GM19099 (cell line): ENCODE results near the gene PRAC1.

Source experiments
- POLR2A ChIP-seq: IDR thresholded peaks from 3 replicates; pipeline ENCODE4 v1.6.1; 2011; ENCODE audit warnings: low read depth; ENCODE audit not compliant: insufficient read length; ENCODE audit errors: extremely low read depth

The PRAC1 gene

DNA sequence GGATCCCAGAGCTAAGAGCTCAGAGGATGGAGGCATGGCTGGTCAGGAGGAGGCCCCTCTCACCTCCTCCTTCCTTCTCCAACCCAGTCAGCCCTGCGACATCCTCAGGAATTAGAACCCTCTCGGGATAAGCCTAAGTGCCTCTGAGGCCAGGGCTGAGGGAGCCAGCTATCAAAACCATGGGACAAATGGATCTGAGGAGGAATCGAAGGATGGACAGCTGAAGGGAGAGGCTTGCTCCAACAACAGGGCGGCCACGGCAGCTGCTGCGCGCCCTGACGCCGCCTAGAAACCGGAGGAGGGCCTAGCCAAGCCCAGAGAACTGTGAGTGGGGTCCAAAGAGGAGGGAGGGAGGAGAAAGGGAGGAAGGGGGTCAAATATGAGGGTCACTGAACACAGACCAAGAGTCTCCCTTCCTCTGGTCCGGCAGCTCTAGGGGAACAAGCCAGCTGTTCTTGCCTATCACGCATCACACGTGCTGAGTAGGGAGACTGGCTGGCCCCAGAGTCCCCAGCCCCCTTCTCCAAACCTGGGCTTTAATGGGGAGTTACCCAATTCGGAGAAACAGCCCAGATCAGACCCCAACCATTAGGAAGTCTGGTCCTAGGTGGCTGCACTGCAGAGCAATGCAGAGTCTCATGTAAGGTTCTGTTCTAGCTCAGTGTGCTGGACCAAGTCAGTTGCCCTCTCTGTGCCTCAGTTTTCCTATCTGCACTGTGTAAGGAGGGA is 12.2 kb upstream of the PRAC1 start:
- no peak for TF ChIP-seq POLR2A

DNA sequence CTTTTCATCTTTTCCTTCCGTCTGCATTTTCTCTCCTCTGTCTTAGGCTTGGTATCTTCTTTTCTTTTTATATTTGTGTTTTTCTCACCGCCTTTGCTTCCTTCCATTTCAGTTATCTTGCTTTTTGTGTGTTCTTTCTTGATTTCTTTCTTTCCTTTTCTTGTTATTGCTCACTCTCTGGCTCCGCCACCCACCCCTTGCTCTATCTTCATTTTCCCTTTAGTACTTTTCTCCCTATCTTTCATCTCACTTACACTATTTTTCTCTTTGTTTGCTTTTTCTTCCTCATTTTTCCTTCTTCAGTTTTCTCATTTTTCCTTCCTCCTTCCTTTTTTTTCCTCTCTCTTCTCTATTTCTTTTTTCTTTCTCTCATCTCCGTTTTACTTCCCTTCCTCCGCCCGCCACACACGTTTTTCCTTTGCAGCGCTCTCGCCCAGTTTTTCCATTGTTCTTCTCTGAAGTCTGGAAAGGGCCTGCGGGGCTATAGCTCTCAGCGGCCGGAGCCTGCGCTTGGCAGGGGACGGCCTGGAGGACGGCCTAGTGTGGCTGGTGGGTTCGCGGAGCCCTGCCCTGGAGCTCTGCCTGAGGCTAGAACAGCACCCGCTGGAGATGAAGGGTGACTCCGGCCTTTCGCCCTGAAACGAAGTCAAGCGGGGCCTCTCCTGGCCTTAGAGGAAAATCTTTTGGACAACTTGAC is 11.5 kb upstream of the PRAC1 start:
- no peak for TF ChIP-seq POLR2A

DNA sequence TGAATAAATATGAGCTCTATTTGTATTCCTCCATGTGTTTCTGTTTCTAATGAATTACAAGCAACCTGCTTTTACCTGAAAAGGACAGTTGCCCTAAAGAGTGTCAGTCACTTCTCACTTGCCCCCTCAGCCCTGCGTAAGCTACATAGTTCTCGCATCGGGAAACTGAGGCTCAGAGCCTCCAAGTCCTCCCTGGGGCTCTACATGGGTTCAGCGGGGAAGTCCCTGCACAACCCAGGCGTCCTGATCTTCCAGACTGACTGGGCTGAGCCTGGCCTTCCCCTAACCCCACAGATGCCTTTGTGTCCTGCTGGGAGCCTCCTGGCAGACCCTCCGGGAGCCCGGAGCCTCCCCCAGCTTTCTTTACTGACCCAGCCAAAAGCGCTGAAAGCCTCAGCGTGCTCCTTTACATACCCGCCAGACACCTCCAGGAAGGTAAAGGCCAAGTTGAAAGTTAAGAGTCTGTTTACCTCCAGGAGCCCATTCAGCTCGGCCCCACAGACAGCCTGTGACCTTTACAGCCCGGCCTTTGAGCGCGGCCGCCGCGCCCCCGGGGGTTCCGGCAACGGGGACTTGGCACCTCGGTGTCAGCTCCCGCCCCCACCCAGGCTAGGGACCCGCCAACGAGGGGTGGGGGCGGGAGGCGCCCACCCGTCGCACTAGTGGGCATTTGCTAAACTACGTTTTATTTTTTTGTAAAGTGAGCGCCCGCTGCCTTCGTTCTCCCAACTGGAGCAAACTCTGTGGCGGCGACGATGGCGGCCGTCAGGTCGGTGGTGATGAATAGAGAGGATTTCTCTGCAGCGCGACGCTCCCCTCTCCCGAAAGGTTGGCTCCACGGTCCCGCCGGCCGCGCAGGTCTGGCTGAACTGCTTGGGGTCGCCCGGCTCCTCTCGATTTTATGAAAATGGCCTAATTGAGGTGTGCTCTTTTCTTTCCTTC is 10.6 kb upstream of the PRAC1 start:
- no peak for TF ChIP-seq POLR2A

DNA sequence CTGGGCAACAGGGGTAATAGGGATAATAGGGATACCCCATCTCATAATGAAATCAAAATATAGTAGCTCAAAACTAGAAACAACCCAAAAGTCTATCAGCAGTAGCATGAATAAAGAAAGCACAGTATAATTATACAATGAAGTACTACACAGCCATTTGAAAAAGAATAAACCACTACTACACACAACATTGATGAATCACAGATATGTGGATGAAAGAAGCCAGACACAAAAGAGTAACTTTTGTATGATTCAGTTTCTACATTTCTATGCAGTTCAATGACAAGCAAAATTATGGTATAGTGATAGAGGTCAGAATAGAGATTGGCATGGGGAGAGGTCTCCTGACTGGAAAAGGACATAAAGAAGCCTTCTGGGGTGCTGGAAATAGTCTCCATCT is 9.0 kb upstream of the PRAC1 start:
- no peak for TF ChIP-seq POLR2A

DNA sequence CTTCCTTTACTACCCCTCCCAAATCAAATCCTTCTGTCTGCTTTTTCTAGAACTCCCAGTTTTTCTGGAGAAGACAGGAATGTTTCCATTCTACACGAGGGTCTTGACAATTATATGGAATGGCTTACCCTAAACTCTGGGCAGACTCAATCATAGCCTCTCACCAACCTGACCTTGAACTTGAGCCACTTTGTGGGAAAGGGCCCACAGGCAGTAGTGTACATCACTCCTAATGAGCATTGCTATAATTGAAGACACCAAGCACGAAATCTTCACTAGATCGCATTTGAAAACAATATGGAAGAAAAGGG is 7.9 kb upstream of the PRAC1 start:
- no peak for TF ChIP-seq POLR2A

DNA sequence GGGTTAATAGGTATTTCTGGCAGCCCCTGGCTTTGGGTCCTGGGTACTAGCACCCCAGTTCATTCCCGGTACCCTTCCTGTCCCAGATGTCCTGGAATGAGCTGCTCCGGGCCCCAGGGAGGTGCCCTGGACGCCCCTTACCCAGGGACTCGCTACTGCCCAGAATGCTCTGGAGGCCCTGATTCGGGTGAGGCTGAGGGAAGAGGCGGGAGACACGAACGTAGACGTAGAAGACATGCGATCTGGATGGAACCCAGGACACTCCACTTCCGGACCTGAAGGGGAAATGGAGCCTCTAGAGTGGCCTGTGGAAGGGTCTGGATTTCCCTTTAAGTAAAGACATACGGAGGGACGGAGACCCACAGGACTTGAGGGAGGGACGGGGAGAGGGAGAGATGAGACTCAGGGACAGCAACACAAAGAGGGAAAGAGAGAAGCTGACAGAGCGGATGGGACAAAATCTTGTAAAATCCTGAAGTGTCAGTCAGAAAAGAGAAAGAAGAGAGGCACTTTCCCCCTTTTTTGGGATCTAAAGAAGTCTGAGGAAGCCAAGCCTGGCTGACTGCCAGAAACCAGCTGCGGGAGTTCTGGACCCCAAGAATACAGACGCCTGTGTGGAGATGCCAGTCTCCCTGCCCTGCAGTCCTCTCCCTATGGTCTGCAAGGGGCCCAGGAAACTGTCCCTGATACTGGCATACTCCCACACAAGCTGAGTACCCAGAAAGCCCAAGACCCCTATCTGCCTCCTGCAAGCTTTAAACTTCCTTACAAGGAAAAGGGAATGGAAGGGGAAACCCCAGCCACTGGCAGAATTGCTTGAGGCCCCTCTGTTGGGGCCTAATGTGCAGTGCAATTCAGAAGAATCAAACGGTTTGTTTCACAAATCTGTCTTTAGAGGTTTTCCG is 7.3 kb upstream of the PRAC1 start:
- no peak for TF ChIP-seq POLR2A

DNA sequence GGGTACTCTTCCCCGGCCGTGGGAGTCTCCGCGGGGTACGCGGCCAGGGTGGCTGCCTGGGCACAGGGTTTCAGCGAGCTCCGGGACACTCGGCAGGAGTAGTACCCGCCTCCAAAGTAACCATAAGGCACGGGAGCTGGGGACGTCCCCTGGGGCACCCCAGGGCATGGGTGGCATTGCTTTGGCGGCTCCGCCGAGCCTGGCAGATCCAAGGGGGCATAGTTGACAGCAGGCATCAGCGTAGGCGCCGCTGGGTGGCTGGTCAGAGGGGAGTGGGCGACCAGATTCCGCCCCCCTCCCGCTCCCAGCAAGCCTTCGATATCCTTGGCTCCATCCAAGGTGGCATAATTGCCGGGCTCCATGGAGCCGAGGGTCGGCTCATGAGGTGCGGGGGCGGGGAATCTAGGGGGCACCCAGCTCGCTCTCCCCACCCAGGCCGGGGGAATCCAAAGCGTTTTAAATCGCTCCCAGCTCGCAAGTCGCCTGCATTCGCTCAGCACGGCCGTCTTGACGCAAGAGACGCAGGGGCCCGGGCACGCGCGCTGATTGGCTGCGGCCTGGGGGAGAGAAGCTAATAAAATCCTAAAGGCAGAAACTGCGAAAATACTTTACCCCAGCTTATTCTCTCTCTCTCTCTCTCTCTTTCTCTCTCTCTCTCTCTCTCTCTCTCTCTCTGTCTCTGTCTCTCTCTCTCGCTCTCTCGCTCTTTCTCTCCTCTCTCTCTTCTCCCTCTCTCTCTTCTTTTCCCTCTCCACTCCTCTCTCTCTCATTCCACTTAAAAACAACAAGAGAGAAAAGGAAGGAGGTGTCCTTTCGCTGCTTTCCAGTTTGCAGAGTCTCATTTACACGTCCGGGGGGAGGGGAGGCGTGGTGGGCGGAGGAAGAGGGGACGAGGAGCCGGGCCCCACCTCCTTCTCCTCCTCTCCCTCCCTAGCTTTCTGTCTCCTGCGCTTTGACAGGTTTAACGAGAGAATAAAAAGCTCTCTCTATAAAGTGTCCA is 6.2 kb upstream of the PRAC1 start, which contains the start of gene HOXB13:
TSS of gene HOXB13 (minus strand) at position 519 of the 1,000 bp plus-strand sequence. CDS start at position 362, 157 bp downstream.
- TF ChIP-seq POLR2A: no peak

DNA sequence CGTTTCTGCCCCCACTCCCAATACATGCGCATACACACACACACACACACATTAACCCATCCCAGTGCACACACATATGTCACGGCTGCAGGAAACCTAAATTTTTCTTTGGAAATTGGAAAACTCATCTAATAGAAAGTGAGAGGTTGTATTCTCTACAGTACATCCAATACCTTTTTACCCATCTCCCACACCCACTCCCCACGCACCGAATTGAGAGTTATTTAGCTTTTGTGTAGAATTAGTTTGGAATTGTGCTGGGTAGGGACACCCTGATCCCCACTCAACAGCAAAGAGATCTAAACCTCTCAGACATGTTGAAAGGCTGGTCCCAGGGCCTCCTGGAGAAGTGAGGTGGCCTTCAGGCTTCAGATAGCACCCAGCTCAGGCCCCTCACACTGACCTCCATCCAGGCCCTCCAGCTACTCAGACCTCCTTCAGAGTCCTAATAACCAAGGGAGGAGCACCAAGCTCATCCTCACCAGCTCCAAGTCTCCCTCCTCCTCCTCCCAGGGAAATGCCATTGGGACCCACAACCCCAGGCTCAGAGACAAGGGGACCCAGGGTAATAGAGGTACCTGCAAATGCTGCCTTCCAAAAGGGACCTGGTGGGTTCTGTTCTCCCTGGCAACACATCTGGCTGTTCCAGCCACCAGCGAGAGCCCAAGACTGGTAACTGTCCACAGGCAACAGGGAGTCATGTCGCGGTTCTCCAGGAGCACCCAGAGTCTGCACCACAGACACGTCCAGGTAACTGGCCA is 5.3 kb upstream of the PRAC1 start:
- TF ChIP-seq POLR2A: no peak

DNA sequence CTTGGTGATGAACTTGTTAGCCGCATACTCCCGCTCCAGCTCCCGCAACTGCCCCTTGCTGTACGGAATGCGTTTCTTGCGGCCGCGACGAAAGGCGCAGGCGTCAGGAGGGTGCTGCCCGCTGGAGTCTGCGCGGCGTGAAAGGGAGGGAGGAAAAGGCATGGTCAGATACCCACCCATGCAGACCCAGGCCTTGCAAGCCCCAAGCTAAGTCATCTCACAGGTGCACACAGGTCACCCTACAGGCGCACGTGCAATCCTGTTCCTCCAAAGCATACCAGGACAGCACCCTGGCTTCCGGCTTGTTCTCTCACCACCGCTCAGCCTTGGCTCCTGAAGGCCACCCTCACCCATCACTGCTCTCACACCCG is 4.6 kb upstream of the PRAC1 start:
- no peak for TF ChIP-seq POLR2A

DNA sequence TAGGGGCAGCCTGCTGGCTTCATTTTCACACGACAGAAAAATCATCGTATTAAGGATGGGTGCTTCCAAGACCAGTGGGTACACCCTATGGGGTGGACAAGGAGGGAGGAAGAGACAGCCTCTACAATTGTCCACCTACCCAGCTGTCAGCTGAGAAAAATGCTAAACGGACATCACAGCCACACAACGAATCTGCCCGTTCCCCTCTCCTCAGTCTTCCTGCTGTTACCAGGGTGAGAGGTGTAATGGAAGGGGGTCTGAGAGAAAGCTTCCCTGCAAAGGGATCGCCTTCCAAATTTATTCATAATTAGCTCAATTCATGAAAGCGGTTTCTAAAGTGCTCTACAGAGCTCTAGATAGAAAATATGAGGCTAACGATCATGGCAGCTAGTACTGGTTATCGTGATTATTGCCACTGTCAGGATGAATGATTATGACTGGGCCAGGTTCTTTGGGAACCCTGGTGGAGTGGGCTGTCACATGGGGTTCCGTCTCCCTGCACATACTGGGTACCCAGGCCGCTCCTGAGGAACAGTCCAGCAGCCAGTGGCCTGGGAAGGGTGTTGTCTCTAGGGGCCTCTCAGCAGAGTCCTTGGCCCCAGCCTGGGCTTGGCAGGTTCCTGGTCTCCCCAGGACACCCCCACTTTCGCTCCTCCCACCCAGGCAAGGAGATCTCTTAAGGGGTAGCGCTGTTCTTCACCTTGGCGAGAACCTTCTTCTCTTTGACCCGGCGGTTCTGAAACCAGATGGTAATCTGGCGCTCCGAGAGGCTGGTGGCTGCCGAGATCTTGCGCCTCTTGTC is 4.0 kb upstream of the PRAC1 start:
- no peak for TF ChIP-seq POLR2A

DNA sequence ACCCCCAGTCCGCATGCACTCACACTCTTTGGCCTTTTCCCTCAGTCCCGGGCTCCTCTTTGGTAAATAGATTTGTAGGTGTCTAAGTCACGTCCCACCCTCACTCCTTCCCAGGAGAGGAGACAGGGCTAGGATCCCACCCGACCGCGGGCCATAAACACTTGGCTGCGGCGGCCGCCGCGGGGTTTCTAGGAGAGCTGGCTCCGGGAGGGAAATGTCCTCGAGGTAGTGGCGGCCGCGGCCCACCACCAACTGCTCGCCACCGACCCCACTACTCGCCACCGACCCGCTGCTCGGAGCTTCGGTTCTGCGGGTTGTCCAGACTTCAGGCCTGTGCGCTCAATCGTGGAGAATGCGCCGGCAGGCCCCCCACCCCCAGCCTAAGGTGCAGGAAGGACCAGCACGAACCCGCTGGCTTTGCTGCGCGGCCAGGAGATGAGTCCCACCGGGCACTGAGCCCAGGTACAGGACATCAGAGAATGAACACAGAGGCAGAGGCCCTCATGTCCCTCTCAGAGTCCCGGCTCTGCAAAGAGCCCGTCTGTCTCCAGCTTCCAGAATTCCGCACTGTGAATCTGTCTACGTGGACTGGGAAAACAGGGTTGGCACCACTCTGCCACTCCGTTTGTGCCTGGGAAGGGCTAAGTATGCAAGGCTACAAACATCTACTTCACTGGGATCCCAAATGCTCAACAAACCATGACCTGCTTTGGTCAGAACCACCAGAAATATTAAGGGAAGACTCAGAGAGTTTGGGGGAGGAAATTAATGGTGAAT is 3.2 kb upstream of the PRAC1 start:
- TF ChIP-seq POLR2A: no peak
